Parathyroid adenoma (tissue), 2 donors: ENCODE data around the gene KATNB1.

Source experiments
- H2AFZ ChIP-seq: fragments of 300-600 bp; sonication (generic); one replicate; pipeline ENCODE4 v1.7.0; 2017; ENCODE audit warnings: antibody characterized with exemption, mild to moderate bottlenecking
- H3K27ac ChIP-seq: fragments of 300-600 bp; sonication (generic); one replicate; pipeline ENCODE4 v1.7.0; 2017
- H3K27me3 ChIP-seq: fragments of 300-600 bp; sonication (generic); one replicate; pipeline ENCODE4 v1.7.0; 2017; ENCODE audit warnings: low read length; ENCODE audit not compliant: control insufficient read depth, insufficient read depth
- H3K36me3 ChIP-seq: fragments of 300-600 bp; sonication (generic); one replicate; pipeline ENCODE4 v1.7.0; 2017; ENCODE audit warnings: low read length; ENCODE audit not compliant: control insufficient read depth, insufficient read depth
- H3K4me1 ChIP-seq: fragments of 300-600 bp; sonication (generic); one replicate; pipeline ENCODE4 v1.7.0; 2017; ENCODE audit warnings: control low read depth
- H3K4me2 ChIP-seq: fragments of 300-600 bp; sonication (generic); one replicate; pipeline ENCODE4 v1.7.0; 2017; ENCODE audit warnings: low read length
- H3K4me3 ChIP-seq: fragments of 300-600 bp; sonication (generic); one replicate; pipeline ENCODE4 v1.7.0; 2017; ENCODE audit warnings: low read depth, low read length
- H3K79me2 ChIP-seq: fragments of 300-600 bp; sonication (generic); one replicate; pipeline ENCODE4 v1.7.0; 2017; ENCODE audit warnings: control low read depth
- H3K9ac ChIP-seq: fragments of 300-600 bp; sonication (generic); one replicate; pipeline ENCODE4 v1.7.0; 2017; ENCODE audit warnings: mild to moderate bottlenecking
- H3K9me3 ChIP-seq: fragments of 300-600 bp; sonication (generic); one replicate; pipeline ENCODE4 v1.7.0; 2017; ENCODE audit warnings: low read length; ENCODE audit not compliant: control insufficient read depth
- CTCF ChIP-seq: fragments of 300-600 bp; sonication (generic); IDR thresholded peaks from one replicate; pipeline ENCODE4 v1.7.0; 2017; ENCODE audit warnings: antibody characterized with exemption, mild to moderate bottlenecking
- donor health status: primary hyperparathyroidism.

The KATNB1 gene

GRCh38 chr16:57754354-57755060 lies 18.9 kb downstream of the KATNB1 start:
- Histone ChIP-seq H3K27me3 (no peaks in the 10 kb centered on the region), H3K9ac (no peak overlapping the region), H3K79me2 (no peaks in the 10 kb centered on the region), H3K27ac (no peak overlapping the region), H3K9me3 (no peaks in the 10 kb centered on the region), H3K4me2 (no peak overlapping the region), H3K4me1 (no peaks in the 10 kb centered on the region), H3K36me3 (no peaks in the 10 kb centered on the region), H2AFZ (no peak overlapping the region), H3K4me3 (no peak overlapping the region)
- no peak for TF ChIP-seq CTCF

DNA sequence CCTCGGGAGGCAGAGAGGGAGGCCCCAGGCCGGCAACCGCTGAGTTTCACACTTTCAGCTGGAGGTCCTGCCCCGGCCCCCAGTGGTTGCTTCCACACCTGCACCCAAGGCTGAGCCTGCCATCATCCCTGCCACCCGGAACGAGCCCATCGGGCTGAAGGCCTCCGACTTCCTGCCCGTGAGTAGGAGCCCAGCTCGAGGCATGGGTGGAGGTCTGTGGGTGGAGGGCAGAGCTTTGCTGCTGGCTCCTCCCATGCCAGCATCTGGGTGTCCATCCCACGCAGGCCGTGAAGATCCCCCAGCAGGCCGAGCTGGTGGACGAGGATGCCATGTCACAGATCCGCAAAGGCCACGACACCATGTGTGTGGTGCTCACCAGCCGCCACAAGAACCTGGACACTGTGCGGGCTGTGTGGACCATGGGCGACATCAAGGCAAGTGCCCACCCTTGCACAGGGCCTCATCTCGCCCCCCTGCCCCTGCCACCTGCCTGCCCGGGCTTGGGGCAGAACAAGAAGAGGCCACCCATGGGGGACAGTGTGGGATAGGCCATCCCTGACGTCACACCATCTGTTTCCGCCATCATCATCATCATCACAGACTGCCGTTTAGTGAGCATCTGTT lies 19.6 kb downstream of the KATNB1 start:
- Histone ChIP-seq H3K79me2 (no peaks in the 10 kb centered on the region), H3K27ac (no peak overlapping the region), H3K36me3 (no peaks in the 10 kb centered on the region), H2AFZ (no peak overlapping the region), H3K4me1 (no peaks in the 10 kb centered on the region), H3K9me3 (no peaks in the 10 kb centered on the region), H3K4me2 (no peak overlapping the region), H3K4me3 (no peak overlapping the region), H3K27me3 (no peaks in the 10 kb centered on the region), H3K9ac (no peak overlapping the region)
- TF ChIP-seq CTCF, result no peak

DNA sequence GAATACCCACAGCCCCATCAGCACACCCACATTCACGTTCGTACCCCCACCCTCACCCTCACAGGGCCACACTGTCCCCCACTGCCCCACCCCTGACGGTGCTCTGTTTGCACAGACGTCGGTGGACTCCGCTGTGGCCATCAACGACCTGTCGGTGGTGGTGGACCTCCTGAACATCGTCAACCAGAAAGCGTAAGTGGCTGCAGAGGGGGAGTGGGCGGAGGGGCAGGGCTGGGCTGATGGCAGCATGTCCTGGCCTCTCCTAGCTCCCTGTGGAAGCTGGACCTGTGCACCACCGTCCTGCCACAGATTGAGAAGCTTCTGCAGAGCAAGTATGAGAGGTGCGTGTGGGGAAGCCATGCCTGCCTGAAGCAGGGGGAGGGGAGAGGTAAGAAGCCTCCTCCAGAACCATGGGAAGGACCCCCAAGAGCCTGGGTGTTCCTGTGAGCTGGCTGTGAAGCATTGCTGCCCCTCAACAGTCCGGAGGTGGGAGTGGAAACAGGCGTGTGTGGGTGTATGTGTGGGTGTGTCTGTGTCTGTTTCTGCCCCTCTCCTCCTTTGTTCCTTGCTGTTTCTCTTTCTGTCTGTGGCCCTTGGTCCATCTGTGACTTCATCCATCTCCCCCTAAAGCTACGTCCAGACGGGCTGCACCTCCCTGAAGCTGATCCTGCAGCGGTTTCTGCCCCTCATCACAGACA lies 20.3 kb downstream of the KATNB1 start:
- TF ChIP-seq CTCF, result no peak

DNA sequence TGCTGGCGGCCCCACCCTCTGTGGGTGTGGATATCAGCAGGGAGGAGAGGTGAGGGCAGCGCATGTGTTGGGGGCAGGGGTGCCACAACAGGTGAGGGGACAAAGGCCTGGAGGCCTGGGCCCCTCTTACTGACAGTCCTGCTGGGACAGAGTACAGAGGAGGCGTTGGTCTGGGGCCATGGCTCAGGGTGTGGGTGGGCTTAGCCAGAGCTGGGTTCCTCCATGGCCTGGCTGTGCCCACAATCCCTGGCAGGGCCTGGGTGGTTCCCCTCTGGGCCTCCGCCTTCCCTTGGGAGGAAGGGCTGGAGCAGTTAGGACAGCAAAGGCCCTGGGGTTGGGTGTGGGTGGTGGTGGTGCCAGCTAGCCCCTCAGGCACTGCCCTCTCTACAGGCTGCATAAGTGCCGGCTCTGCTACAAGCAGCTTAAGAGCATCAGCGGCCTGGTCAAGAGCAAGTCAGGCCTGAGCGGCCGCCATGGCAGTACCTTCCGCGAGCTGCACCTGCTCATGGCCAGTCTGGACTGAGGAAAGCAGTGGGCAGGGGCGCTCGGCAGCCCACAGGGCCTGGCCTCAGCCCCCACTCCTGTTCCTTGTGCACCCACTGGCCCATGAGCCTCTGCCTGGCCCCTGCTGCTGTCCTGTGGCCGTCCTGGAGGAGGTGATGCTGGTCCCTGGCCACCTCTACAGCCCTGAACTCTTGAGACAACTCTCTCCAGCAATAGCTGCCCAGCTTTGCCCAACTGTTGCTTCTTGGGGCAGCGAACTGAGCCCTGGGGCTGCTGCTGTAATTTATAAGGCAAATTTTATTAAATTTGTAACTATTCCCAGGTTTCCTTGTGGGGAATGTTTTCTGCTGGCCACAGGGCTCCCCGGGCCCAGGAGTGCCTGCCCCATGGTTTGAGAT lies 21.1 kb downstream of the KATNB1 start:
- no peaks in the 10 kb centered on the region for H3K36me3 ChIP-seq
- H3K79me2 ChIP-seq, result no peaks in the 10 kb centered on the region
- H3K9me3 ChIP-seq, result no peaks in the 10 kb centered on the region
- H3K4me1 ChIP-seq, result no peaks in the 10 kb centered on the region
- H3K4me3 ChIP-seq, result no peak overlapping the region
- no peak overlapping the region for H3K4me2 ChIP-seq
- H3K27me3 ChIP-seq, result no peaks in the 10 kb centered on the region
- no peak for TF ChIP-seq CTCF
- H3K27ac ChIP-seq, result no peak overlapping the region
- no peak overlapping the region for H3K9ac ChIP-seq
- H2AFZ ChIP-seq, result no peak overlapping the region

More for the DNA sequence above, 20.3 kb downstream of the KATNB1 start:
- no peaks in the 10 kb centered on the region for H3K27me3 ChIP-seq
- H3K4me1 ChIP-seq, result no peaks in the 10 kb centered on the region
- no peak overlapping the region for H3K4me3 ChIP-seq
- no peaks in the 10 kb centered on the region for H3K36me3 ChIP-seq
- no peak overlapping the region for H2AFZ ChIP-seq
- no peaks in the 10 kb centered on the region for H3K9me3 ChIP-seq
- no peak overlapping the region for H3K27ac ChIP-seq
- no peak overlapping the region for H3K4me2 ChIP-seq
- no peaks in the 10 kb centered on the region for H3K79me2 ChIP-seq
- no peak overlapping the region for H3K9ac ChIP-seq
